OCI-M1 (cell line): ENCODE measurements around the gene SPI1.

ENCODE experiments used
- DNase-seq: peaks from one replicate; lab custom pipeline; 2025; lab: John Stamatoyannopoulos, UW

Gene SPI1

DNA sequence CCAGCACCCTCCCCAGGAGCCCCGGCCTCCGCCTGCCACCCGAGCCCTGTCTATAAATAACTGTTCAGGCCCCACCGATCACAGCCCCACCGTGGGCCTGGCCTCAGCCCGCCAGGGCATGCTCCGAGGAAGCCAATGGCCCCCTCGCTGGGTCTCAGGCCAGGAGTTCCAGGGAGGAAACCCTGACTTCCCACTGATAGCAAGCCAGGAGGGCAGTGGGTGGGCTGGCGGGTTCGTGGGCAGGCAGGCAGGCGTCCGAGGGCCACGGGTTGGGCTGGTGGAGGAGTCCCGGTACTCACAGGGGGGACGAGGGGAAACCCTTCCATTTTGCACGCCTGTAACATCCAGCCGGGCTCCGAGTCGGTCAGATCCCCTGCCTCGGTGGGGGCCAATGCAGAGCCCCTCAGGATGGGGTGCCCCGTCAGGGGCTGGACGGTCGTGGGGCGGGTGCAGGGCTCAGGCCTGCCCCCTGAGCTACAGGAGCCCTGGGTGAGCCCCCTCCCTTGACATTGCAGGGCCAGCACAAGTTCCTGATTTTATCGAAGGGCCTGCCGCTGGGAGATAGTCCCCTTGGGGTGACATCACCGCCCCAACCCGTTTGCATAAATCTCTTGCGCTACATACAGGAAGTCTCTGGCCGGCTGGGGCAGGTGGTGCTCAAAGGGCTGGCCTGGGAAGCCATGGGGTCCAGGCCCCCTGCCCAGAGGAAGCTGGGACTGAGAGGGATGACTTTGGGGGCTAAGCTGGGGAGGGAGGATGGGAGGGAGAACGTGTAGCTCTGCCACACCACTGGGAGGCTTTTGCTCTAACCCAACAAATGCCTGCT, at the start of gene SPI1:
TSS of gene SPI1 (minus strand) at position 538 of the 826 bp plus-strand sequence. CDS start at position 344, 194 bp downstream.
- peak; percentile 96 for DNase-seq

DNA sequence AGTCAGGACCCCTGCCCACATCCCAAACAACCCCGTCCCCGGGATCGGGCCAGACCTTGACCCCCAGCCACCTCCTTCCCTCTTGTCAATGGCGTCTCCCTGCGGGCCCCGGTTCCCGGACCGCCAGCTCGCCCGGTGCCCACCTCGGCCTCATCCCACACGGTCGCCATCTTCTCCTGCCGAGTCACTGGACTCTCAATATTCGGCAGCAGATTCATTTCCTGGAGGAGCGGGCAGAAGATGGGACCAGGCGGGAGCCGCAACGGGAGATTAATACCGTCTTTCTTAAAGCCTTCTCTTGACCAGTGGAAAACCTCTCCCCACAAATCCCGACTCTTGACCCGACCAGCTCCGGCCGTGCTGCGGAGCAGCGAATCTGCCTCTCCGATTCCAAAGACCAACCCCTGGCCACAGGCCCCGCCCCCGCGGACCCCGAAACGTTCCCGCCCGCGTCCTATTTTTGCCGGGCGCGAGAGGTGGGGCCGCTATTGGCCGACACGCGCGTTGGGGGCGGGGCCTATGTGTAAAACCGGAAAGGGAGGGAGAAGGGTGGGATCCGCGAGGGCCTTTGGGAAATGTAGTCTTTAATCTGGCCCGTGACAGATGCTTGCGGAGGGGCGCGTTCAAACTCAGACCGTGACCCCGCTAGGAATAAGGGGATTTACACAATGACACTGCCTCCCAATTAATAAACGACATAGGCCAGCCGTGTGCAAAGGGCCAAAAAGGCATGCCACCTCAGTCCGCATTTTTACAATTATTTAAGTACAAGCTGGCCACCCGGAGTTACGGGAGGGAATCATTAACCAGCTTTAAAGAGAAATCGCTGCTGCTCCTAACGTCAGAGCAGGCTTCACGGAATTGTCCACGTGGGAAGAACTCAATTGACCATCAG, 48.0 kb upstream of the SPI1 start, which contains the start of gene PSMC3:
TSS of gene PSMC3 (minus strand) at position 378 of the 895 bp plus-strand sequence. CDS start at position 218, 160 bp downstream.
- DNase-seq = peak; percentile 98

DNA sequence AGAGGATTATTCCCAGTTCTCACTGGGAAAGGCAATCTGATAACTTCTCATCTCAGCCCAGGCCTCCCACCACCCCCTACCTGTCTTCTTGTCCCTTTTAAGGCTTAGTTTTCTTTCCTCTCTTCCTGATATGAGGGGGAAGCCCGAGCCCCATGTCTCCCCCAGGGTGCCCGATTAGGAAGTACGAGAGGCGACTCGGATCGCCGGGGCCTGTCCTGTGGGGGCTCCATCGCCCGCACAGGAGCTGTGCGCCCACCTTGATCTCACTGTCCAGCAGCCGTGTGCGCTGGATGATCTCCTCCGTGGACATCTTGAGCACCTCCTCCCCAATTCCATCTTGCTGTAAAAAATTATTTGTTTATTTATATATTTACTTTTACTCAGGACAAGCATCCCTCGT, 47.3 kb upstream of the SPI1 start:
- DNase-seq = no peak

DNA sequence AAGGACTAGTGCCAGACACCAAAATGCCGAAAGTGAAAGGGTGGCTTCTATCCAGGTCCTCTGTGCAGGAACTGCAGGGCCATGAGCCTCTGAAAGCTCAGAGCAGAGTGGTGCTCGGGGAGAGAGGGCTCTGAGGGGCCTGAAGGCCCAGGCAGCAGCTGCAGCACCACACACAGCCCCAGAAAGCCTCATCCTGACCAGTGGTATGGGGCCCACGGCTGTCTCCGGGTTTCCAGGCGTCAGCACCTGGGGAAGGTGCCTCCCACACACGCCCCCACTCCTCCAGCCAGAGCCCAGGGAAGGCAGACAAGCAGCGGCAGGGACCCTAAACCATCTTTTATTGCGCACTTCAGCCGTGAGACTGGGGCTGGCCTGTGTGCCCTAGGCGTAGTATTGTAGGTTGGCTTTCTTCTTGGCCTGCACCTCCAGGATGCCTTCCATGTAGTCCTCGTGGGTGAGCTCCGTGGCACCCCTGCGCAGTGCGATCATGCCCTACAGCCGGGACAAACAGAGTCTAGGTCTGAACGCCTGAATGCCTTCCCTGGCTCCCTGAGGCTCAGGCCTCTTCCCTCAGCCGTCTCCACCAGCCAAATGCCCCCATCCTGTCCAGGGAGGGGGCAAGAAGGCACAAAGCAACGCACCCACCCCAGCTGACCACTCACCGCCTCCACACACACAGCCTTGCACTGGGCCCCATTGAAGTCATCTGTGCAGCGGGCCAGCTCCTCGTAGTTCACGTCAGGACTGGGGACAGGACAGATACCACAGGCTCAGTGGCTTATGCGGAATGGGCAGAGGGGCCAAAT, 40.3 kb upstream of the SPI1 start:
- DNase-seq = no peak

DNA sequence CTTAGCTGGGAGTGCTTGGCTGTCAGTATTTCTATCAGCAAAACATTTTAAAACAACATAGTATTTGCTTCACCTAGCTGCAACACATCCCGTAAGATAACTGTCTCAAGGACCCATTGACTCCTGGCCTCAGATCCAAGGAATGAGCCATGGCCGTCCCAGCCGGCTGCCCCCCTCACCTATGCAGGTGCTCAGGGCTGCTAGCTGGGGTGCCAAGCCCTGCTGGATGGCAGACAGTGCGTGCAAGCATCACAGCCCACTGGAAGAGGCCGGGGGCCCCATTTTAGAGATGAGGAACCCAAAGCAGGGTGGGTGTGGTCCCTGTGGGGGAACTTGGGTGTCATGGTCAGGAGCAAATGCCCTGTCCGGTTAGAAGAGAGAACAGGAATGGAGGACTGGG, 39.4 kb upstream of the SPI1 start:
- DNase-seq = no peak

DNA sequence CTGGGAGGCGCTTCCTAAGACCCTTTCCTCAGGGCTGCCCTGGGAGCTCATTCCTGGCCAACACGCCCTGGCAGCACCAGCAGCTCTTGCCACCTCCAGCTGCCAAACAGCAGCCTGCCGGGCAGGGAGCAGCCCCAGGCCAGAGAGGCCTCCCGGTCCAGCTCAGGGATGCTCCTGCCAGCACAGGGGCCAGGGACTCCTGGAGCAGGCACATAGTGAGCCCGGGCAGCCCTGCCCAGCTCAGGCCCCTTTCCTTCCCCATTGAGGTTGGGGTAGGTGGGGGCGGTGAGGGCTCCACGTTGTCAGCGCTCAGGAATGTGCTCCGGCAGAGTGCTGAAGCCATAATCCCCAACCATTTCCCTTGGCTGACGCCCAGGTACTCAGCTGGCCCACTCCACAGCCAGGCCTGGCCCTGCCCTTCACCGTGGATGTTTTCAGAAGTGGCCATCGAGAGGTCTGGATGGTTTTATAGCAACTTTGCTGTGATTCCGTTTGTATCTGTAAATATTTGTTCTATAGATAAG, 37.7 kb upstream of the SPI1 start:
- DNase-seq = no peak

DNA sequence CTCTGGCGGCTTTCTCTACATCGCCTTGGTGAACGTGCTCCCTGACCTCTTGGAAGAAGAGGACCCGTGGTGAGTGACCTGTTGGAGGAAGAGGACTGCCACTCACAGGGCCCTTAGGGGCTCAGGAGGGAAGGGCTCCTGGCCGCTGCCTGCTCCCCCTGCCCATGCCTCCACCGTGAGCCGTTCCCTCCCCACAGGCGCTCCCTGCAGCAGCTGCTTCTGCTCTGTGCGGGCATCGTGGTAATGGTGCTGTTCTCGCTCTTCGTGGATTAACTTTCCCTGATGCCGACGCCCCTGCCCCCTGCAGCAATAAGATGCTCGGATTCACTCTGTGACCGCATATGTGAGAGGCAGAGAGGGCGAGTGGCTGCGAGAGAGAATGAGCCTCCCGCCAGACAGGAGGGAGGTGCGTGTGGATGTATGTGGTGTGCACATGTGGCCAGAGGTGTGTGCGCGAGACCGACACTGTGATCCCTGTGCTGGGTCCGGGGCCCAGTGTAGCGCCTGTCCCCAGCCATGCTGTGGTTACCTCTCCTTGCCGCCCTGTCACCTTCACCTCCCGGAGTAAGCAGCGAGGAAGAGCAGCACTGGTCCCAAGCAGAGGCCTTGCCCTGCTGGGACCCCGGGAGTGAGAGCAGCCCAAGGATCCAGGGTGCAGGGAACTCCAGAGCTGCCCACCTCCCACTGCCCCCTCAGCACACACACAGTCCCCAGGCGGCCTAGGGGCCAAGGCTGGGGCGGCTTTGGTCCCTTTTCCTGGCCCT, 36.9 kb upstream of the SPI1 start:
- no peak for DNase-seq

DNA sequence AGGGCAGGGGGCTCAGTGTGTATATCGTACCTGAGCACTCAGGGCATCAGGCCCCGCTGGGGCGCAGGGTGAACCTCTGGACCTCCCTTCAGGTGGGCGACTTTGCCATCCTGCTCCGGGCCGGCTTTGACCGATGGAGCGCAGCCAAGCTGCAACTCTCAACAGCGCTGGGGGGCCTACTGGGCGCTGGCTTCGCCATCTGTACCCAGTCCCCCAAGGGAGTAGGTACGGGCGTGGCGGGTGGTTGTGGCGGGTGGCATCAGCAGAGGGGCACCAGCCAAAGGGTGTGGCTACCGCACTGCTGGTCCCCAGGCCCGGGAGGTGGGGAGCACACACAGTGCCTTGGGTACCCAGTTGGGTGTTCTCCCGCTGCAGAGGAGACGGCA, 36.3 kb upstream of the SPI1 start:
- no peak for DNase-seq

DNA sequence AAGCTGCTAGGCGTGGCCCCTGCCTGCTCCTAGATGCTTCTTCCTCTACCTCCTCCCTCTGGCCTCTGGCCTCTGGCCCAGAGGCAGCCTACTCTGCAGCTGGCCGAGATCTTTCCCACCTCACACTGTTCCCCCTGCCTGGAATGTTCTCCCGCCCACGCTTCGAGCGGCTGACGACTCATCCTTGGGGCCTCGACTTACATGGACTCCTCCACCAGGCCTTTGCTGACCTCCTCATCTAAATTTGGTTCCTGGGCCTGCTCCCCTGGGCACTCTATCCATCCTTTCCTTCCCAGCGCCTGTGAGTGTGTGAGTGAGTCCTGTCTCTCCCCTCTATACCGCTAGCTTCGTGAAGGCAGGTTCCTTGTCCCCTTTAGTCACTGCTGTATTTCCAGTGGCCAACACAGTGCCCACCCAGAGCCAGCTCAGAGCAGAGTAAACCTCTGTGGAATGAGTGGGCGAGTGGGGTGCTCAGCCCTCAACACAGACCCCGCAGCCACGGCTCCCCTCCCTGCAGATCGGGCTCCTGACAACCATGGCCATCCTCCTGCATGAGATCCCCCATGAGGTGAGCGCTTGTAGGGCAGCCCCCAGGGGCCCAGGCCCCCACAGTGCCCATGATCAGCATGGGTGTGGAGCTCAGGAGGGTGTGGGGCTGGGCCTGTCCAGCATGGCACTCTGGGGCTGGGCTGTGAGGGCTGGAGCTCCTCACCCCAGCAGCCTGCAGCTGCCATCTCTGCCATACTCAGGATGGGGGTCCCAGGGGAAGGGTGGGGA, 35.7 kb upstream of the SPI1 start:
- no peak for DNase-seq

DNA sequence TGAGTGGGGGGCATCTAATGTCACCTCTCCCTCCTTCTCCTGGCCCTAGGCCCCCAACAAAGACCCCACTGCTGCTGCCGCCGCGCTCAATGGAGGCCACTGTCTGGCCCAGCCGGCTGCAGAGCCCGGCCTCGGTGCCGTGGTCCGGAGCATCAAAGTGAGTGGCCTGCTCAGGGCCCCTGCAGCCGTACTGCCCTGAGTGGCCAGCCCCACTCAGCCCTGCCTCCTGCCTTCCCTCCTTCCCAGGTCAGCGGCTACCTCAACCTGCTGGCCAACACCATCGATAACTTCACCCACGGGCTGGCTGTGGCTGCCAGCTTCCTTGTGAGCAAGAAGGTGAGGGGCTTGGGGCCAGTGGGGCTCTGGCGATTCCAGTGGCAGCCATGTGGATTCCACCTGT, 35.0 kb upstream of the SPI1 start:
- DNase-seq = no peak

DNA sequence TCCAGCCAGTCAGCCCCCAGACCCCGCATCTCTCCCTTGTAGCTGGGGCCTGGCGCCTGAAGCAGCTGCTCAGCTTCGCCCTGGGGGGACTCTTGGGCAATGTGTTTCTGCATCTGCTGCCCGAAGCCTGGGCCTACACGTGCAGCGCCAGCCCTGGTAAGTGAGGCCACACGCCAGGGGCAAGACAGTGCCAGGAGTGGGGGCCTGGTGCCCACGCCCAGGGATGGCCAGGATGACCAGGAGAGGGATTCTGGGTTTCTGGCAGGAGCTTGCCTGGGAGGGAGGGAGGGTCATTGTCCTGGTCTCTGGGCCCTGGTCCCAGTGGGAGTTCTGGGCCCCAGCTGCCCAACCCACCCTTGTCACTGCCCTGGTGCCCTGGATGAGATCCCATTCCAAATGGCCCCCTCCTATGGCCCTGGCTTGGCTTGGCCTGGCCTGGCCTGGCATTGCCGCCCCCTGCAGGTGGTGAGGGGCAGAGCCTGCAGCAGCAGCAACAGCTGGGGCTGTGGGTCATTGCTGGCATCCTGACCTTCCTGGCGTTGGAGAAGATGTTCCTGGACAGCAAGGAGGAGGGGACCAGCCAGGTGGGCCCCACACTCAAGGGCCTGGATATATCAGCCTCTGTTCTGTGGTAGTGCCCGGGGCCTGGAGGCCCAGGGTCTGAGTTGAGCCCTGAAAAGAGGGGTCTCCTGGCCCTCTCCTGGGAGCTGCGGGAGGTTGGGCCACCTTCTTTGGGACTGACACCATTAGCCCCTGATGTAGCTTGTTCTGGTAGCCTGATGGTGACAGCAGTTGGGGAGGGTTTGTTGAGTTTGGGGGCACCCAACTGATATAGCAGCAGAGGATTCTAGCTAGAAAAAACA, 33.8 kb upstream of the SPI1 start:
- DNase-seq = peak; percentile 70

DNA sequence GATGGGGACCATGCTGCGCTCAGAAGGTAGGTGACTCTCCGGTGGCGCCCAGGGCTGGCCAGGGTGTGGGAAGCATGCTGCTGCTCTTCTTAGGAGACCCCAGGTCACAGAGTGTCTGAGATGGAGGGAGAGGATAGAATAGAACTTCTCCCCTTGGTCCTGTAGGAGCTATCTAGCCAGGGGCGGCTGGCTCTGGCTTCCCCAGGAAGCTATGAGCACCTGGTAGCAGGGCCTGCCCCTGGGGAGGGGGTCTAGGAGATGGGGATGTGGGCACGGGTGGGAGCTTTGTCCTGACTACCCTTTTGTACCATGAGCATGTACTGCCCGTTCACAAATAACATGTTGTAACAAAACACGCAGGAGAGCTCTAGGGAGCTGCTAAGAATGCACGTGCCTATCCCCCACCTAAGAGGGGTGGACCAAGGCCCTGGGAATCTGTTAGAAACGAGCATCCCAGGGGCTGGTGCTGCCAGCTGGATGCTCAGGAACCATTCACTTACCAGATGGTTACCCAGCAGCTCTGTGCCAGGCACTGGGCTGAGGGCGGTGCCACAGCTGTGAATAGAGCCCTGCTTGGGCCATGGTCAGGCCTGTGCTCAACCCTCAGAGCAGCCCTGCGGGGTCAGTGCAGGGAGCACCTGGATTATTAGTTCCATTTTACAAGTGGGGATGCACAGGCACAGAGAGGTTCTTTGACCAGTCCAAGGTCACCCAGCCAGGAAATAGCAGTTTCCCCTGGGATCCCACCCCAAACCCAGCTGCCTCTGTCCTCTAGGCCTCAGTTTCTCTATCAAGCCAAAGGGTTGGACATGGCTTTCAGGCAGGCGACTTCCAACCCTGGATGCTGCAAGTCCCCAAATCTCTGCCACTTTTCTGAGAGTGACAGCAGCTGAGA, 32.3 kb upstream of the SPI1 start:
- DNase-seq = no peak

DNA sequence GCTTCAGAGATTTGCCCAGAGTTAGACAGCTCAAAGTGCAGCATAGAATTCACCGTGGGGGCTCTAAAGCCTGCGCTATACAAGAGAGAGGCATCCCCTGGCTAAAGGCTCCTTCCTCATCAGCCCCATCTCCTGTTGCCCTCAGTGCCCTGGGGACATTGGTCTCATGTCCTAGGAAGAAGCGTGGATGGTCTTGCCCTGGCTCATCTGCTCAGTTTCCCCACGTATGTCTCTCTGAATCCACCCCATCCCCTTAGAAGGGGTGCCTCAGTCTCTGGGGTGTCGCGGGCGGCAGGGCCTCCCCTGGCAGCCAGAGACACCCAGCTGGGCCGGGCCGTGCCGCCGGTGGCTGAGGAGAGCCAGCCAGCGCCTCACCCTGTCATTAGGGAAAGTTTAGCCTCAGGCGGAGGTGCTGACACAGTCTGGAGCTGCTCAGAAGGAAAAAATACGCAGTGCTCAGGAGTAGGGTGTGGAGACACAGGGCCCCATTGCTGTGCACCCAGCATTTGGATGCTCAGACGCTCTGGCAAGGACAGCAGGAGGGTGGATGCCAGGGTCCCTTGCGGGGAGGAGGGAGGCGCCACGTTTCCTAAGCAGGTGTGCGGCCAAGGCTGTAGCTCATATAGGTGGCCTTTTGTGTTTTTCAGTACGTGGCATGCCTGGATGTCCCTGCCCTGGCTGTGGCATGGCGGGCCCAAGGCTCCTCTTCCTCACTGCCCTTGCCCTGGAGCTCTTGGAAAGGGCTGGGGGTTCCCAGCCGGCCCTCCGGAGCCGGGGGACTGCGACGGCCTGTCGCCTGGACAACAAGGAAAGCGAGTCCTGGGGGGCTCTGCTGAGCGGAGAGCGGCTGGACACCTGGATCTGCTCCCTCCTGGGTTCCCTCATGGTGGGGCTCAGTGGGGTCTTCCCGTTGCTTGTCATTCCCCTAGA, 31.4 kb upstream of the SPI1 start:
- no peak for DNase-seq

DNA sequence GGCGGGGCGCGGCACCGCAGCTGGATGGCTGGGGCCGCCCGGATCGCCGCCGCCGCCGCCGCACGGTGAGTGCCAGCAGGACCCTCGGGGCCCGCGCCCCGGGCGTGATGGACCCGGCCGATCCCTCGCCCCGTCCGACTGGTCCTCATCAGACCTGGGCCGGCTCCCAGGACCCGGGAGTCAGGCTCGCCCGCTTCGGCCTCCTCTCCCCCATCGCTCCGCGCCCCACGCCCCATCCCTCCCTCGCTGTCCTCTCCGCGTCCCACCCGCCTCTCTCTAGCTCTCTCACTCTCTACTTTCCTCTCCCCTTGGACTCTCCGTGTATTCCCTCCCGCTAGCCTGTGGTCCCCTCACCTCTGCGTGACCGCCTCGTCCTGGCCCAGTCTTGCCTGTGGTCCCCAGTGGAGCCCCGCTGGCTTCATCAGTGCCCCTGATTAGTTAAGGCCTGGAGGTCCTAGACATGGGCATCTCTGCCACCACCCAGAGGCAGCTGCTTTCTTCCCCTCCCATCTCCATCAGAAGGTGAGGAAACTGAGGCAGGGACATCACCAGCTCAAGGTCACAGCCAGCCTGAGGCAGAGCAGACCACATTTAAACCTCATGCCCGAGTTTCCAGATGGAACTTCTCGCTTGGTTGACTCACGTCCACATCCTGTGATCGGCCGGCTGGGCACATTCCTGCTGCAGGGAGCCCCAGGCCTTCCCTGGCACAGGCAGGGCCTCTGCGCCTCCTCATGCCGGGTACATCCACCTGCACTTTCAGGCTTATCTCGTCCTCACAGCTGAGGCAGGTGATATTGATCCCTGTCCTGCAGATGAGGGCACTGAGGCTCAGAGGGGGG, 30.5 kb upstream of the SPI1 start:
- no peak for DNase-seq

DNA sequence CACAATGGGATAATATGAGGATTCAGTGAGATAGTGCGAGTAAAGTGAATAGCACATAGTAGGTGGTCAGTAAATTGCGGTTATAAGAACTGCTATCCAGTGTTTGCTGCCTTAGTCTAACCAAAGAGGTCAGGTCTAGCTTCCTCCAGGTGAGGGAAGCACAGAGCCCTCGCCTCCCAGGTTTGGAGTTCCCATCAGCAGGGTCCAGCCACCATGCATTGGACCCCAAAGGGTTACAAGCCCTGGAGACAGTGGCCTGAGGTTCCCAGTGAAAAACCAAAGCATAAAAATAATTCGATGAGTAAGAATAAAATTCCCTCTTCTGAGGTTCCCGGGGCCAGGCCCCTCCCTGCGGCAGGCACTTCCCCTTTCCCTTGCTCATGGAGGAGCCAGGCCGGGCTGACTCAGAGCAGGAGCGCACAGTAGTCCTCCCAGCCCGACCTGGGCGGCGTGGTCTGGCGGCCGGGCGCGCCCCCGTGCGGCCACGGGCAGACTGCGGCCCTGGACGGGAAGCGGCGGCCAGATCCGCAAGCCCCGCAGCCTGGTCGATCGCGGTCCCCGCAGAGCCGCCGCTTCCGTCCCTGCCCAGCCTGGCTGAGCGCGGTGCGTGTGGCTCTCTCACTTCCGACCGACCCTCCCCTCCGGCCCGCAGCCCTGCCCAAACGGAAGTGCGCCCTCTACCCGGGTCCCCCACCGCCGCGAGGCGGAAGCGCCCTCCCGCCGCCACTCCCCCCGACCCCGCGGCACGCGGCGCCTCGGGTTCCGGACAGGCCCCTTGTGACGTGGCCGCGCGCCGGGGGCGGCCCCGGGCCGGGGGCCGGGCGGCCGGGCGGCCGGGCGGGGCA, 29.6 kb upstream of the SPI1 start, which contains the start of gene SLC39A13:
TSS of gene SLC39A13 (plus strand) at position 845 of the 845 bp plus-strand sequence. CDS start 1,505 bp downstream, outside the sequence.
- DNase-seq = peak; percentile 98
